Left ventricle myocardium inferior (tissue), 1 donor: ENCODE results near the gene DPF3. TPM values are rescaled to one million over a fixed set of nuclear protein-coding genes. Genes with fewer than 3 reads are reported as not detected.

Experiments
- DNase-seq: peaks from one replicate; pipeline ENCODE4 v3.0.0-alpha.2; 2020
- H3K27ac ChIP-seq: fragments of 200-600 bp; replicated peaks from 2 replicates; pipeline ENCODE4 v1.8.0; 2021
- H3K27me3 ChIP-seq: fragments of 200-600 bp; 2 replicates; pipeline ENCODE4 v1.8.0; 2021; ENCODE audit warnings: low read depth
- H3K36me3 ChIP-seq: fragments of 200-600 bp; 2 replicates; pipeline ENCODE4 v1.8.0; 2021
- H3K4me1 ChIP-seq: fragments of 200-600 bp; 2 replicates; pipeline ENCODE4 v1.8.0; 2021
- H3K4me3 ChIP-seq: fragments of 200-600 bp; 2 replicates; pipeline ENCODE4 v1.8.0; 2021; ENCODE audit warnings: mild to moderate bottlenecking, moderate library complexity
- H3K9me3 ChIP-seq: fragments of 200-600 bp; replicated peaks from 2 replicates; pipeline ENCODE4 v1.8.0; 2021
- intact Hi-C: fragments of 100-400 bp; cut with micrococcal nuclease; formaldehyde crosslinking; loops from one replicate; pipeline ENCODE4 v1.11.0; 2022
- total RNA-seq: library from RNA; stranded (reverse); fragmentation: NEBNext Ultra II Directional; extraction: Animal tissue kit (Norgen Biotek cat#: 25700); gene quantifications from one replicate; pipeline ENCODE4 v1.2.1, GENCODE V29; 2021
- TF ChIP-seq, protein P1 (sequence below): fragments of 200-600 bp; IDR thresholded peaks from 2 replicates; pipeline ENCODE4 v1.8.0; 2021; ENCODE audit warnings: antibody characterized with exemption, mild to moderate bottlenecking, borderline replicate concordance
- donor health status: DM: no; HTN: yes; CAD: no; lungs with severe emphysema.

Gene DPF3
- total RNA-seq, 1 donor from 2014 or later, result 37.7 TPM

DNA sequence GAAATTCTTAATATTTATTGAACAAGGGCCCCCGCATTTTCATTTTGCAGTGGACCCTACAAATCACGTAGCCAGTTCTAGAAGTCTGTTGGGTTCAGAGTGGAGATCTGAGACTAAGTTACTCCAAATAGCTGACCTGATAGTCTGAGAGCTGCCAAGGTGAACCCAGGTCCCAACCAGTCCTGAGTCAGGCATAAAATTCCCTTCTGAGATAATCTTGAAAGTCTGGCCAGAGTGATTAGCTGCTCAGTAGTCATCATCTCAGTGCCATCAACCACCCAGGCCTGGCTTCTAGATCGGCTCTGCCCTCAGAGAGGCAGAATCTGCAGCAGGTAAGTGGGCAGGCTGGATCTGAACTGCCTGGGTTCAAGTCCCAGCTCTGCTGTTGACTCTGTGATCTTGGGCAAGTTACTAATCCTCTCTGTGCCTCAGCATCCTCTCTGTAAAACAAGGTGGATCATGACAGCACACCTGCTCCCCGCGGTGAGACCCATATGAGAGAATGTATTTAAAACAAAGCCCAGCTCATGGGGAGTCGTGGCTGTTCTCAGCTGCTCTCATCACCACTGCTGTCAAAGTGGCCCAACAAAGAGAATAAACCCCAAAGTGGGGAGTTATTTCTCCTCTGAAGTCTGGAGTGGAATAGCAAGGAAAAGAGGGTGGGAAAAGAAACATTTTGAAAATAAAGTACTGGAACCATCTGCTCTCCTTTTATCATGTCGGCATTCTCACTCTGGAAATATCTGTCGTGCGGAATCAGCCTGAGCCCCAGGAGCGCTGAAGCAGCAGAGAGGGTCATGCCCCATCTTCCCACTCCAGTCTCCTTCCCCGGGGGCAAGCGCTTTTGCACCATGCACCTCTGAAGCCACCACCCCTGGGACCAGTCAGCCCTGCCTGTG lies 193.3 kb downstream of the DPF3 start:
- no peak overlapping the region for H3K4me3 ChIP-seq
- TF ChIP-seq, protein P1, sequence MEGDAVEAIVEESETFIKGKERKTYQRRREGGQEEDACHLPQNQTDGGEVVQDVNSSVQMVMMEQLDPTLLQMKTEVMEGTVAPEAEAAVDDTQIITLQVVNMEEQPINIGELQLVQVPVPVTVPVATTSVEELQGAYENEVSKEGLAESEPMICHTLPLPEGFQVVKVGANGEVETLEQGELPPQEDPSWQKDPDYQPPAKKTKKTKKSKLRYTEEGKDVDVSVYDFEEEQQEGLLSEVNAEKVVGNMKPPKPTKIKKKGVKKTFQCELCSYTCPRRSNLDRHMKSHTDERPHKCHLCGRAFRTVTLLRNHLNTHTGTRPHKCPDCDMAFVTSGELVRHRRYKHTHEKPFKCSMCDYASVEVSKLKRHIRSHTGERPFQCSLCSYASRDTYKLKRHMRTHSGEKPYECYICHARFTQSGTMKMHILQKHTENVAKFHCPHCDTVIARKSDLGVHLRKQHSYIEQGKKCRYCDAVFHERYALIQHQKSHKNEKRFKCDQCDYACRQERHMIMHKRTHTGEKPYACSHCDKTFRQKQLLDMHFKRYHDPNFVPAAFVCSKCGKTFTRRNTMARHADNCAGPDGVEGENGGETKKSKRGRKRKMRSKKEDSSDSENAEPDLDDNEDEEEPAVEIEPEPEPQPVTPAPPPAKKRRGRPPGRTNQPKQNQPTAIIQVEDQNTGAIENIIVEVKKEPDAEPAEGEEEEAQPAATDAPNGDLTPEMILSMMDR, result no peak
- H3K27me3 ChIP-seq, result no peaks in the 10 kb centered on the region
- no peaks in the 10 kb centered on the region for H3K9me3 ChIP-seq
- H3K27ac ChIP-seq, result peak overlapping the region; percentile 20
- H3K36me3 ChIP-seq, result no peaks in the 10 kb centered on the region
- no peak for DNase-seq
- intact Hi-C loops, result no loop called here
- H3K4me1 ChIP-seq, result peaks cover 54% of the 10 kb centered on the region

DNA sequence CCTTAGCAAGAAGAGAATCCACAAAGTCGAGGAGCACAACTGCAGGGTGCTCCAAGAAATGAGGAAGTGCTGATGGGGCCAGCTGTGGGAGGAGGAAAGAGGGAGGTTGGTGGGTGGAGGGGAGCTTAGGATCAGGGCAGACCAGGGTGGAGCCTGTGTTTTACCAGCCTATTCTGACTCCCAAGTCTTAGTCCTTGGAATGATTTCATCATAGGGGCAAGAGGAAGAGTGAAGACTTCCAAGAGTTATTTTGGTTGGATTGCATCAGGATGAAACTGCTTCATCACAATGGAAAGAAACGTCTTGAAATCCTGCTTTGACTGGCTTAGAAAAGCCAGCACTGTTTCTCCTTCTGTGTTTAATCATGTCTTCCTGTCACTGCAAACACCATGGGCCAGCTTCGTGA lies 194.0 kb downstream of the DPF3 start:
- DNase-seq, result peak; percentile 42
- no peak overlapping the region for H3K4me3 ChIP-seq
- peaks cover 52% of the 10 kb centered on the region for H3K4me1 ChIP-seq
- TF ChIP-seq, protein P1, result no peak
- H3K9me3 ChIP-seq, result no peaks in the 10 kb centered on the region
- H3K36me3 ChIP-seq, result no peaks in the 10 kb centered on the region
- intact Hi-C loops, result no loop called here
- H3K27ac ChIP-seq, result peak overlapping the region; percentile 20
- no peaks in the 10 kb centered on the region for H3K27me3 ChIP-seq

DNA sequence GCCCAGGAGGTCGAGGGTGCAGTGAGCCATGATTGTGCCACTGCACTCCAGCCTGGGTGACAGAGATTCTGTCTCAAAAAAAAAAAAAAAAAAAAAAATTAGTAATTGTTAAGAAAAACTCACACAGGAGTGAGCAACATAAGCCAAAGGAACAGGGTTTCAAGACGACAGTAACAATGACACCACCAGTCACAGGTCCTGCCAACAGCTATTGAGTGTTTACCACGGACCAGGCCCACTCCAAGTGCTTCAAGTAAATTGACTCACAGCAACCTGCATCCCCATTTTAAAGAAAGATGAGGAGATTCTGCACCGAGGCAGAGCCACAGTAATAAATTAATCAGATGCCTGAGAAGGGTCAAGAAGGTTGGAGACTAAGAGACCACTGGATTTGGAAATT lies 194.5 kb downstream of the DPF3 start:
- no peak overlapping the region for H3K4me3 ChIP-seq
- no peaks in the 10 kb centered on the region for H3K27me3 ChIP-seq
- peak overlapping the region; percentile 20 for H3K27ac ChIP-seq
- H3K9me3 ChIP-seq, result no peaks in the 10 kb centered on the region
- TF ChIP-seq, protein P1, result no peak
- intact Hi-C loops, result no loop called here
- no peaks in the 10 kb centered on the region for H3K36me3 ChIP-seq
- H3K4me1 ChIP-seq, result peaks cover 47% of the 10 kb centered on the region
- DNase-seq, result no peak

DNA sequence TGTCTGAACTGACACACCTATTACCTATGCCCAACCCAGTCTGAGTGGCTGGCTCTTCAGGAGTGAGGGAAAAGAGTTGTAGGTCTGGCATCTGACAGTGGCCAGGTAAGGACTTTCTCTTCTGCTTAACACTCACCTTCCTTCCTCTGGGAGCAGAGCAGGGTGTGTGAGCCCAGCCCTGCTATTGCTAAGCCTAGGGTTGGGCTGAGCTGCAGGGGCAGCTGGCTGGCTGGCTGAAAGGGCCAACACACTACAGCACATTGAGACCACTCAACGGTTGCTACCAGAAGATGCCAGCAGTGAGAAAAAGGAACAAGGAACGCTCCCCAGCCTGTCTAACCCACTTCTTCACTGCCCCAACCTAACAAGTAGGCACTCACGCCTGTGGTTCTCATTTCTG lies 201.2 kb downstream of the DPF3 start:
- no peak for DNase-seq
- no peak overlapping the region for H3K27ac ChIP-seq
- intact Hi-C loops, result no loop called here

DNA sequence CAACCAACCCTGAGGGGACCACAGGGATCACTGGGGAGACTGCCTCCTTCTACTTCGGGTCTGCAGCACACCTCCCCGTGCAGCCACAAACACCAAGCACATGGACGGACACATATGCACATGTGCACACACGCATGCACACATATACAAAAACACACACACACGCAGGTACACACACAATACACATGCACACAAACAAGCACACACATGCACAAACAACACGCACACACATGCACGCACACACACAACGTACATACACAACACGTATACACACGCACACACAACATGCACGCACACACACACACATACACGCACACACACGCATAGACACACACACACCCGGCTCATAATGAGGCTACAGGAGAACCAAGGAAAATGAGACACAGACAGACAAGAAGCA lies 203.6 kb downstream of the DPF3 start:
- DNase-seq, result no peak
- no peak overlapping the region for H3K4me3 ChIP-seq
- H3K36me3 ChIP-seq, result peaks cover 21% of the 10 kb centered on the region
- intact Hi-C loops, result no loop called here
- H3K9me3 ChIP-seq, result peaks cover 6% of the 10 kb centered on the region
- TF ChIP-seq, protein P1, result no peak
- H3K27ac ChIP-seq, result no peak overlapping the region
- peaks cover 36% of the 10 kb centered on the region for H3K4me1 ChIP-seq
- no peaks in the 10 kb centered on the region for H3K27me3 ChIP-seq

More for the DNA sequence above, 201.2 kb downstream of the DPF3 start:
- H3K9me3 ChIP-seq, result peaks cover 6% of the 10 kb centered on the region
- H3K4me3 ChIP-seq, result no peak overlapping the region
- H3K27me3 ChIP-seq, result no peaks in the 10 kb centered on the region
- peaks cover 21% of the 10 kb centered on the region for H3K36me3 ChIP-seq
- H3K4me1 ChIP-seq, result peaks cover 27% of the 10 kb centered on the region
- TF ChIP-seq, protein P1, result no peak
